HUDEP-2 (cell line): Measurements from ENCODE around the gene MSL1.

Source experiments
- DNase-seq, 76 experiments: peaks; one replicate each; lab custom pipeline; 2025; ENCODE audit not compliant: unreplicated experiment in 76 of 76; lab: John Stamatoyannopoulos, UW

The MSL1 gene

GRCh38 chr17:40170325-40170724 is 48.6 kb downstream of the MSL1 start:
- DNase-seq = peak in 20 of 76 experiments; percentile 8 to 48 (median 24)

DNA sequence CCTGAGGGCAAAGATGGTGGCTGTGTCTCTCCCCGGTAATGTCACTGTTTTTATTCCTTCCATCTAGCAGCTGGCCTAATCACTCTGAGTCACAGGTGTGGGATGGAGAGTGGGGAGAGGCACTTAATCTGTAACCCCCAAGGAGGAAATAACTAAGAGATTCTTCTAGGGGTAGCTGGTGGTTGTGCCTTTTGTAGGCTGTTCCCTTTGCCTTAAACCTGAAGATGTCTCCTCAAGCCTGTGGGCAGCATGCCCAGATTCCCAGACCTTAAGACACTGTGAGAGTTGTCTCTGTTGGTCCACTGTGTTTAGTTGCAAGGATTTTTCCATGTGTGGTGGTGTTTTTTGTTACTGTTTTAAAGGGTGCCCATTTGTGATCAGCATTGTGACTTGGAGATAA is 50.0 kb downstream of the MSL1 start:
- DNase-seq = no peak

DNA sequence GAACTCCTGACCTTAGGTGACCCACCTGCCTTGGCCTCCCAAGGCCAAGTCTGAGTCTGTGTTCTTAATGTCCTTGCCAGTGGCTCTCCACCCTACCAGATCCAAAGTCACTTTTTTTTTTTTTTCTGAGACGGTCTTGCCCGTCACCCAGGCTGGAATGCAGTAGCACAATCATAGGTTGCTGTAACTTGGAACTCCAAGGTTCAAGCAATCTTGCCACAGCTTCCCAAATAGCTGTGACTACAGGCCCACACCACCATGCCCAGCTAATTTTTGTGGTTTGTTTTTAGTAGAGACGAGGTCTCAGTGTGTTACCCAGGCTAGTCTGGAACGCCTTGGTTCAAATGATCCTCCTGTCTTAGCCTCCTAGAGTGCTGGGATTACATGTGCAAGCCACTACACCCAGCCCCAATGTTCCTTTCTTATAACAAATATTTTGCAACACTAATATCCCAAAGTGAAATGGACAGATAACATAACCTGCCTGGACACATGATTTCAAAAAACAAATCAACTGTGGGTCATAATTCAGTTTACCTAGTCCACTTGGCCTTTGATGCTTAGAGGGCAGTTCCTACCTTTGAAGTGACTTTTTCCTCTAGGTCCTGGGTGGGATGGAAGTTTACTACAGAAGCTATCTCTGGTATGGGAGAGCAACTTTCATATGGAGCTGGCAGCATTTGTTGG is 51.5 kb downstream of the MSL1 start:
- no peak for DNase-seq

DNA sequence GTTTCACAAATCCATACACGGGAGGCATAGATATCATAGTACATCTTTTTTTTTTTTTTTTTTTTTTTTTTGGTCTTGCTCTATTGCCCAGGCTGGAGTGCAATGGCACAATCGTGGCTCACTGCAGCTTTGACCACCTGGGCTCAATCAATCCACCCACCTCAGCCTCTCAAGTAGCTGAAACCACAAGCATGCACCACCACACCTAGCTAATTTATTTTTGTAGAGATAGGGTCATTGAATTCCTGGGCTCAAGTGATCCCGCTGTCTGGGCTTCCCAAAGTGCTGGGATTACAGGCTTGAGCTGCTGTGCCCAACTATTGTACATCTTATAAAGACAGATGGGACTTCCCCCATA is 52.0 kb downstream of the MSL1 start:
- no peak for DNase-seq

- DNase-seq = no peak
Measured at GRCh38 chr17:40174514-40174913, 52.7 kb downstream of the MSL1 start.

- DNase-seq = no peak
Measured at GRCh38 chr17:40175928-40176753, 54.4 kb downstream of the MSL1 start.

GRCh38 chr17:40176754-40177110 is 55.0 kb downstream of the MSL1 start:
- DNase-seq = no peak

DNA sequence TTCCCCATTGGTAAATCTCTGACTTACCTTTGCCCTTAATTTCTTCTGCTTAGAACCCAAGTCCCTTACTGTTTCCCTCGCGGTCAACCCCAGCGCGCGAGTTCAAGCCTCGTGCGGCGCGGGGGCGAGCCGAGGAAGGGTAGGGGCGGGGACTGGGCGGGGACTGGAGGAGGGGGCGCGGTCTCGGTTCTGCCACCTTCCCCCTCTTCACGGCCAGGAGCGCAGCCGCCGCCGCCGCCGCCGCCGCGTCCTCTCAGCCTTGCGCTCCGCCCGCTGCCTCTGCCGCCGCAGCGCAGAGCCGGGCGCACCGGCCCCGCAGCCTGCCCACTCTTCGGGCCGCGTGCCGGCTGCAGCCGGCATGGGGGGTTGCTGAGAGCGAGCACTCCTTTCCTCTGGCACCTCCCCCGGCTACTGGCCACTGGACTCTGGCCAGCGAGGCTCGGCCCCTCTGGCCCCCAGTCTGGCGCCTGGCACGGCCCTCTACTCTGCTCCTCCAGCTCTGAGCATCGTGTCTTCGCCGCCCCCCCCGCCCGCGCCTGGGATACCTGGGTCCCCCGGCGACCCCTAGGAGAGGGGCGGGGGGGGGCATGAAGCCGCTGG is 55.6 kb downstream of the MSL1 start, which contains the start of gene RAPGEFL1:
Gene RAPGEFL1, plus strand, starts transcription at position 196 of the 600 bp plus-strand sequence. Its CDS starts 392 bp downstream, at position 588.
- DNase-seq = peak in 66 of 76 experiments; percentile 3 to 86 (median 65)

DNA sequence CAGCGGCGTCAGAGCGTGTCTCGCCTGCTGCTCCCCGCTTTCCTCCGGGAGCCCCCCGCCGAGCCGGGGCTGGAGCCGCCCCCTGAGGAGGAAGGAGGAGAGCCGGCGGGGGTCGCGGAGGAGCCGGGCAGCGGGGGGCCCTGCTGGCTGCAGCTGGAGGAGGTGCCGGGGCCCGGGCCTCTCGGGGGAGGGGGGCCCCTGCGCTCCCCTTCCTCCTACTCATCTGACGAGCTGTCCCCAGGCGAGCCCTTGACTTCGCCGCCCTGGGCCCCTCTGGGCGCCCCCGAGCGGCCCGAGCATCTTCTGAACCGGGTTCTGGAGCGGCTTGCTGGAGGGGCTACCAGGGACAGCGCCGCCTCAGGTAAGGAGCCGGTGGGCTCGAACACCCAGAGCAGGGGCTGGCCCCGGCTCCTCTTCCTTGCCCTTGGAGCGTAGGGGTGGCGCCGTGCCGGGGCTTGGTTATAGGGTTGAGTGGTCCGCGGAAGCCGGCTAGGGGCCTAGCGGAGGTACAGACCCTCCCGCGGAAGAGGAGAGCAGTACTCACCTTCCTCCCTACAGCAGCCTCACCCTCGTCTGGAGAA is 56.3 kb downstream of the MSL1 start:
- DNase-seq = no peak

DNA sequence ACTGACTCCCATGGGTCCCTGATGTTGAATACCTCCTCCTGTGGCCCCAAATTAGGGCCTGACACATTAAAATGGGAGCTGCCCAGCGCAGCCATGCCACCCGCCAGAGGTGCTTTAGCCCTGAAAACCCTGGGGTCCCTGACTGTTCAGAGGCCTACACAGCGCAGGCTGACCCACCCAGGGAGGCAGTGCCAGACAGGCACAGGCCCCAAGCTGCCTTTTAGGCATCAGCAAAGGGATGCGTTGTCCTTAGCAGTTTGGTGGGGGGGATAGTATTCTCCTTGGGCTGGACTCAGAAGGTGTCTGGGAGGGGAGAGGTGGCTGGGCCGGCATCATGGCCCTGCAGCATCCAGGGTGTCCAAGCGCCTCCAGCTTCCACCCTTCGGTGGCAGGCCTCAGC is 56.9 kb downstream of the MSL1 start:
- DNase-seq = no peak

- no peak for DNase-seq
Measured at GRCh38 chr17:40179923-40180659, 58.3 kb downstream of the MSL1 start.

- no peak for DNase-seq
Measured at GRCh38 chr17:40180694-40181093, 58.9 kb downstream of the MSL1 start.

DNA sequence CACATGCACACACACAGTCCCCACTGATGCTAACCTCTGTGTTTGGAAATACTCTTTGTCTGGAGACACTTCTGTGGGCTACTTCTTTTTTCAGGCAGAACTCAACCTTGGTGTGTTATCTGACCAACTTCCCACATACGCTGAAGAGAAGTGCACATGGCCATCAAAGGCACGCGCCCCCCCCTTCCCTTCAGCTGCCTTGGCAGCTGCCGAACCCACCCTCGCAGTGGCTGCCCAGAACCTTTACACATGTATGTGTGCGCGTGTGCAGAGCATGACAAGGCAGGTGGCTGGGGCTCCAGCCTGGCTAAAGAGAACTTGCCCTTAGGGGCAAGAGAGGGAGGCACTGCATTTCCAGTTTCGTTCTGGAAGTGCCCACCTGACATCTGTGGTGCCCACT is 59.4 kb downstream of the MSL1 start:
- DNase-seq = no peak

GRCh38 chr17:40182606-40183005 is 60.8 kb downstream of the MSL1 start:
- DNase-seq = no peak
